GM21390 (cell line): ENCODE results near the gene VPS16.
A peak's percentile ranks its signal among the peaks of the same experiment; 100 is the strongest.

Experiments used
- ATAC-seq: cut with Tn5 transposase; IDR thresholded peaks from one replicate; pipeline ENCODE4 v1.9.1; 2021; ENCODE audit not compliant: unreplicated experiment

VPS16 gene

DNA sequence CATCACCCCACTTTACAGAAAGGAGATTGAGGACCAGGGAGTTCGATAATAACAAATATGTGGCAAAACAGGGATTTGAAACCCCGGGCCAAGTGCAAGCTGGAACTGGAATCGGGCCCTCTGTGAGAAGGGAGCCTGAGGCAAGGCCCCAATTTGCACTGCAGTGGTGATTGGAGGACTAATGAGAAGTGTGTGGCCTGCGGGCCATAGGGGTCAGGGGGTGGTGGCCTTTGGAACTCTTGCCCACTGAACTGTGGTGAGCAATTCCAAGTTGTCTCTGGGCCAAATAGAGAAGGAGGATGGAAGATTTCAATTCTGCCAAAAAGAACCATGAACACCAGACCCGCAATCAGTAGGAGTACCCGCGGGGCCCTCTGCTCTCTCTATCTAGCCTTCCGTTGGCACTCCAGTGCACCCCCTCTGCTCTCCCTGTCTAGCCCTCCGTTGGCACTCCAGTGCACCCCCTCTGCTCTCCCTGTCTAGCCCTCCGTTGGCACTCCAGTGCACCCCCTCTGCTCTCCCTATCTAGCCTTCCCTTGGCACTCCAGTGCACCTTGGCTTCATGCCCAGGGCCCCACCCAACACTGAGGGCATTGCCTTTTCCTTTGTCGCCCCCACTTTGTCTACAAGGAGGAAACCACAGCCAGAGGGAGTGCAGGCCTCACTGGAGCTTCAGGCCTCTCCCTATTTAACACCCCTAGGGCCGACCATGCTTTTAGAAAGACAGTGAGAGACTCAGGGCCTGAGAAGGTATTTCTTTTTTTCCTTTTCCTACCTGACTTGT, 26.7 kb downstream of the VPS16 start:
- ATAC-seq: no peak

DNA sequence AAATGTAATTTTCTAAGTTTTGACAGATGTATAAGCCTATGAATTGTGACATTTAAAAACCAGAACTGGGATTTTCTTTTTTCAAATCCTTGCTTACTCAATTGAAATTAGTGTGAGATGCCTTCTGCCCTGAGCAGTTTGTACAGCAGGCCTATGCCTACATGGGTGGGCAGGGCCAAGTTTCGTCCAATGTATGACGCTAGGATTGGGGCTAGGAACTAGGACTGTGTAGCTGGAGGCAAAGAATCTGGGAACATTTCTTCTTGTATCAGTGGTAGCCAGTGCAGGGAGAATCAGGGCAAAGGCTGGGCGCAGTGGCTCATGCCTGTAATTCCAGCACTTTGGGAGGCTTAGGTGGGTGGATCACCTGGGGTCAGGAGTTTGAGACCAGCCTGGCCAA, 28.8 kb downstream of the VPS16 start:
- ATAC-seq: no peak

DNA sequence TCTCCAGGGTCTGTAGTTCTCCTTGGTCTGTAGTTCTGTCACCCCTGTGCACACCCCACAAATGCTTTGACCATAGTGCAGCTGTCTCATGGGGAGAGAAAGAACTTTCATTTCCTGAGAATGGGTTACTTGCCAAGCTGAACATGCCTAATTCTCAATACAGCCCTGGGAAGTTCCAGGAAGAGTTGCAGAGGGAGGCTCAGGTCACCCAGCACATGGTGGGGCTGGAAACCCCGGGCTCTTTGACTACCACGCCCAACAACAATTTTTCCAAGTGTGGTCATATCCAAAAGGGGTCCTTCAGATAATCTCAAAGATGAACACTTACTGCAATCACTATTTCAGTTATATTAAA, 30.5 kb downstream of the VPS16 start:
- no peak for ATAC-seq

DNA sequence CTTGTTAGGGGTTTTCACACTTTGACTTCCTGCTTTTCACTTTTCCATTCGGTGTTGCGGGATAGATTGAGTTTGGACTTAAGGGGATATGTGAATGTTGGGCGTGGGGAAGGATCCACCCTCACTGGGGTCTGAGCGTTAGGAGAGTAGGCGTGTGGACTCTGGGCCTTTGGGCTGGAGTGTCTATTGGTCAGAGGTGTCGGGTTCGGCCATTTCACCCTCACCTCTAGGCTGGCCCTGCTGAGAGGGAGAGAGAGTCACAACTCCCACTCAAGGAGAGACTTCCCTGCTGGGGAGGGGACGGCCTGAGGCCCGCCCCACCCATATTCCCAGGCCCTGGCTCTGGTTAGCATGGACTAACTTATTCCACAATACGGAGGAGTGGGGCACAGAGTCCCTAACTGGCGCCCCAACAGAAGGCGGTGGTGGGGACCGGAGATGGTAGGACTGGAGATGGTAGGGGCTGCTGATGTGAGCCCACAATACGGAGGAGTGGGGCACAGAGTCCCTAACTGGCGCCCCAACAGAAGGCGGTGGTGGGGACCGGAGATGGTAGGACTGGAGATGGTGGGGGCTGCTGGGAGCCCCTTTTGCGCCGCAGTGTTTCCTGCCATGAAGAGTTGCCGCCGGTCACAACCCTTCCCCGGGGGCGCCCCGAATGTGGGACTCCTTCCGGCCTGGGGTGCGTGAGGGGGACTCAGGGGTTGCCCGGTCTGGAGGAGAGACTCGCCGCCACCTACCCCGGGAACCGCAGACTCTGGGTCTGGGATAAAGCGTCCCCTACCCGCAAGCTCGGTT, 31.3 kb downstream of the VPS16 start:
- ATAC-seq: no peak

DNA sequence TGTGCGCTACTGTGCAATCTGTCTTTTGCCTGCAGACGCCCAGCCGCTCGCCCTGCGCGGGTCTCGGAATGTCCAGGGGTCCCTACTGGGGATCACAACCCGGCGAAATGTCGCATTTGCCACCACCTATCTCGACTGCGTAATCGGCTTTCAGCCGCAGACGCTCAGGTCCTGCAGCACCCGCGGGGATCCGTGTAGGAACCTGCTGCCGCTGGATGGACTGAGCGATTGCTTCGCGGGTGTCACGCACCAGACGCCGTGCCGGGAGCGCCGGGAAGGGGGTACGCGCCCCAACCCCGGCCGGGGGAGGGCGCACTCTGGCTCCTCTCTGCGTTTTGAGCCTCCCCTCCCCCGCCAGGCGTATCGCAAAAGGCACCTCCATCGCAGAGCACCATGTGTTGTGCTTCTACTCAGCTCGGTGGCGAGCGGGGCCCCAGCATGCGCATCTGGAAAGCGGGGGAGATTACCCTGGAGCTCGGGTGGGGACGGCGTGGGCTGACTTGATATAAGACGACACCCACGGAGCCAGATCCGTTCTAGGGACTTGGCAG, 32.0 kb downstream of the VPS16 start:
- peak; percentile 28 for ATAC-seq

DNA sequence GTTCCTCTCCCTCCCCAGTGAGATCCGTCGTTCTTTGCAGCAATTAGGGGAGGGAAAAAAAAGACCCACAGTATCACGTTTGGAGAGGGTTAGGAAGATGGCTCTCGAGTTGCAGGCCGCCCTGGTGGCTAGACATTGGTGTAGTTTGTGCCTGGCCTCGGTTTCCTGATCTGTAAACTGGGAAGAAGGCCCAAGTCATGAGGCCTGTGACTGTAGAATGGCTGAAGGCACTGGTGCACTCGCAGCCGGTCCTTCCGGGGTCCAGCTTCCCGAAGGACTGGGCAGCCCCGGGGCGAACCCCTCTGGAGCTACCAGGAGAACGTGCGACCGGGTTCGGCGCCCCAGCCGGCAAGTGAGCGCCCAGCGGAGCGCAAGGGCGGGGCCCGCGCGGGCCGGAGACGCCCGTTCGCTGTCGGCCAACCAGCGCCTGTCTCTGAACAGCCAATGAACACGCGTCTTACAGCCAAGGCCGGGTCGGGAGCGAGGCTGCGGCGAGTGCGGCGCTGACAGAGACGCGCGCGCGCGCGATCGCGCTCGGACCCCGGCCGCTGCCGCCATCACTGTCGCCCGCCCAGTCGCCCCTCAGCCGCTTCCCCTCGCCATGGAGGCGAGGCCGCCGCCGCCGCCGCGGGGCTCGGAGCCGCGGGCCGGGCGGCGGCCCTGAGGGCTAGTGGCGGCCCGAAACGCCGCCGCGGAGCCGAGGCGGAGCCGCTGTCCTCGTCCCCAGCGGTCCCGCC, 32.6 kb downstream of the VPS16 start, which contains the start of gene PTPRA:
PTPRA (plus strand) TSS at position 472 of the 737 bp plus-strand sequence. CDS start 90,797 bp downstream, outside the sequence.
- peak; percentile 93 for ATAC-seq

DNA sequence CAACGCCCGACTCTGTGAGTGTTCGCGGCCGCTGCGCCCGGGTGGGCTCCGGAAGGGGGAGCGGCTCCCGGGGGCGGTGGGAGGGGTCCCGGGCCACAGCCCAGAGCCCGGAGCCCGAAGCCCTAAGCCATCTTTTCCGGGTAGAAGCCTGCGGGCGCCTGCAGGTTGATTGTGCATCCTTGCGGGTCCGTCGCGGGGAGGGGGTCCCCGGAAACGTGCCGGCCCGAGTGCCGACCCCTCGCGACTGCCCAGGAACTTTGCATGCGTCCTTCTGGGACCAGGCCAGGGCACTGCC, 33.1 kb downstream of the VPS16 start:
- ATAC-seq: peak; percentile 38

DNA sequence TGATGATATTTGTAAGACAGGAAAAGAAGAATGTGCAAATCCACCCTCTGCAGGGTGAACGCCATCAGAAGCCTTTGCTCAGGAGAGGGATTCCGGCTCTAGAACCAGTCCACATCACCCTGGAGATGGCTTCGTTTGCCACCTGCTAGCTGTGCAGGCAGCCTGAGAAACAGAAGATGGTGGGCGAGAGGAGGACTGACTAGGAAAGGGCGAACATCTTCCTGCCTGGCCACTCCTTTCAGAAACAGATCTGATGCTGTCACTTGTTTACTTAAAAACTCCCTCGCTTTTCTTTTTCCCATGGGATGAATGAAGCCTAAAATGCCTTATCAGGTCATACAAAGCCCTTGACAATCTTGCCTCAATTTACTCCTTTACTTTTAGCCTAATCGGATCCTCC, 33.9 kb downstream of the VPS16 start:
- no peak for ATAC-seq

DNA sequence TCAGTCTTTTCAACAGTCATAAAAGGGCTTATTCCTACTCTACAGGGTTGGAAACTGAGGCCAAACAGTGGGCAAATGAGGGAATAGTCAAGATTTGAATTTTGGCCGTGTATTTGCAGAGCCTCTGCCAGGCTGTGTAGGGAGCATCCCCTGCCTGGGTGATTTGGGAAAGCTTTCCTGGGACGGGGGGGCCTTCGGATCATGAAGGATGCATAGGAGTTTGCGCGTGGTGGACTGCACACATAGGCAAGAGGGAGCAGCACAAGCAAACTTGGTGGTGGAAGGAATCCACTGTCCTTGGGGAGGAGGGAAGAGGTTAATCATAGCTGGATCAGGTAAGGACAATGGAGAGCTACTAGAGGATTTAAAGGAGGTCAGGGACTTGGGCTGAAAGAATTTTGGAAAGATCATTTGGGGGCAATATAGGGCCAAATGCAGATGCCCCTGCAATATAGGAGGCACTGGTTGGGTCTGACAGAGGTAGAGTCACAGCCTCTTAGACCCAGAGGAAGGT, 35.2 kb downstream of the VPS16 start:
- ATAC-seq: no peak

DNA sequence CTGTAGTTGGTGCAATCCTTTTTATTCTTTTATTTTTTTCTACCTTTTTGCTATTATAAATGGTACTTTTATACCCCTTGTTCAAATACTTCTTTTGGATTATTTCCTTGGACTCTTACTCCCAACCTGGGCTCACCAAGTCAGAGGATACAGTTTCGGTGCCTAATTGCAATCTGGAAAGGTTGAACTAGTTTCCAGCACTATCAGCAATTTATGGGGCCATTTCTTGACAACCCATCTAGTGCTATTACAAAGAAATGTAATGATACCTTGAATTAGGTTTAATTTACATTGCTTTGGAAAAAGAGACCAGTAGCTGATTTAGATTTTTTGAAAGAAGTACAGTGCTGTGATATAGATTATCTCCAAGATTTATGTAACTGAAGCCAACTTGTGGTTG, 38.0 kb downstream of the VPS16 start:
- no peak for ATAC-seq

DNA sequence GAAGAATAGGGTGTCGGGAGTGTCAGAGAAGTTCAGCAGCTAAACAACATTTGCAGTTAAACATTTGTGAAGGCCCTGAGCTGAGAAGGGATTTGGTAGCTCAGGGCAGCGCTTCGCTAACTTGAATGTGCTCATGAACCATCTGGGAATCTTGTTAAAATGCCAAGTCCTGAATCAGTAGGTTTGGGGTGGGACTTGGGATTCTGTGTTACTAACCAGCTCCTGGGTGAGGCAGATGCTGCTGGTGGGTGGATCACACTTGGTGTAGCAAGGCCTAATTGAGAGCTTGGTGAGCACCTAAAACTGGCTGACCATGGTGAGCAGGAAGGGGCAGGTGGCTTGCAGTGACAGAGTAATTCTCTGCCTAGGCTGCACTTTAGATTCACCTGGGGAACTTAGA, 38.6 kb downstream of the VPS16 start:
- ATAC-seq: no peak

DNA sequence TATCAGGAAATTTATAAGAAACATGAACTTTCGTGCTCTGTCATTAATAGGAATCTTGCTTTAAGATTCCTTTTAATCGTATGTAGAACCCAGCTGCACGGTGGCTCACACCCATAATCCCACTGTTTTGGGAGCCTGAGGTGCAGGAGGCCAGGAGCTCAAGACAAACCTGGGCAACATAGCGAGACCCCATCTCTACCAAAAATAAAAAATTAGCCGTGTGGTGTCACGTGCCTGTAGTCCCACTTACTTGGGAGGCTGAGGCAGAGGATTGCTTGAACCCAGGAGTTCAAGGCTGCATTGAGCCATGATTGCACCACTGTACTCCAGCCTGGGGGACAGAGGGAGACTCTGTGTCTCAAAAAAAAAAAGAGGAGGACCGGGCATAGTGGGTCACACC, 40.1 kb downstream of the VPS16 start:
- no peak for ATAC-seq

DNA sequence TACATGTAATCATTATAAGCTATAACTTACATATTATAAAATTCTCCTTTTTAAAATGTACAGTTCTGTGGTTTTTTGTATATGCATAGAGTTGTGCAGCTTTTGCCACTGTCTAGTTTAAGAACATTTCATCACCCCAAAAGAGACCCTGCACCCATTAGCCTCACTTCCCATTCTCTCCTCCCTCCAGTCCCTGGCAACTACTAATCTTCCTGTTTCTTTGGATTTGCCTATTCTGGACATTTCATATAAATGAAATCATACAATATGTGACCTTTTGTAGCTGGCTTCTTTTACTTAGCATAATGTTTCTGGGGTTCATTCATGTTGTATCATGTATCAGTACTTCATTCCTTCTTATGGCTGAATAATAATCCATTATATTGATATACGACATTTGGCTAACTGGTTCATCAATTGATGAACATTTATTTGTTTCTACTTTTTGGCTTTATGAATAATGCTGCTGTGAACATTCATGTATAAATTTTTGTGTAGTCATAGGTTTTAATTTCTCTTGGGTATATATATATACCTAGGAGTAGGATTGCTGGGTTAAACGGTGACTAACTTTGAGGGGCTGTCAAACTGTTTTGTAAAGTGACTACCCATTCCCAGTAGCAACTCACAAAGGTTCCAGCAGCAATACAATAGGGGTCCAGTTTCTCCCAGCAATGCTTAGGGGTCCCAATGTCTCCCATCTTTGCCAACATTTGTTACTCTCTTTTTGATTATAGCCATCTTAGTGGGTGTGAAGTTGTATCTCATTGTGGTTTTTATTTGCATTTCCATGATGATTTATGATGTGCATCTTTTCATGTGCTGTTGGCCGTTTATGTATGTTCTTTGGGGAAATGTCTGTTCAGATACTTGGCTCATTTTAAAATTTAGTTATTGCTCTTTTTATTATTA, 43.4 kb downstream of the VPS16 start:
- no peak for ATAC-seq

DNA sequence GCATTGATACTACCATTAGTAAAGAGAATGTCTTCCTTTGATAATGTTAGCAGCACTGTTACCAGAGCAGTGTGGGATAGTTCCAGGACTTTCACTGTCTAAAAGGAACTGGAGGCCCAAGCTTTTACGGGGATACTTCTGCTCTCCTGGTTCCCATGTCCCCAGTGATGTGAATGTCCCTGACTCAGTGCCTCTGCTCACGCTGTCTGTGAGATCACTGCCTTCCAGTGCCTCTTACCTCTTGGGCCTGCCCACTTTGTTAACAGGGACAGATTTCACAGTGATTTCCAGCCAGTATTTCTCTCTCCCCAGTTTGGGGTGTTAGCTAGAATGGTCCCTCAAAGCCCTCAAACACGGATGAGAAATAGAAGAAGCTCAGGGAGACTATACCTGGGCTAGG, 47.2 kb downstream of the VPS16 start:
- no peak for ATAC-seq

DNA sequence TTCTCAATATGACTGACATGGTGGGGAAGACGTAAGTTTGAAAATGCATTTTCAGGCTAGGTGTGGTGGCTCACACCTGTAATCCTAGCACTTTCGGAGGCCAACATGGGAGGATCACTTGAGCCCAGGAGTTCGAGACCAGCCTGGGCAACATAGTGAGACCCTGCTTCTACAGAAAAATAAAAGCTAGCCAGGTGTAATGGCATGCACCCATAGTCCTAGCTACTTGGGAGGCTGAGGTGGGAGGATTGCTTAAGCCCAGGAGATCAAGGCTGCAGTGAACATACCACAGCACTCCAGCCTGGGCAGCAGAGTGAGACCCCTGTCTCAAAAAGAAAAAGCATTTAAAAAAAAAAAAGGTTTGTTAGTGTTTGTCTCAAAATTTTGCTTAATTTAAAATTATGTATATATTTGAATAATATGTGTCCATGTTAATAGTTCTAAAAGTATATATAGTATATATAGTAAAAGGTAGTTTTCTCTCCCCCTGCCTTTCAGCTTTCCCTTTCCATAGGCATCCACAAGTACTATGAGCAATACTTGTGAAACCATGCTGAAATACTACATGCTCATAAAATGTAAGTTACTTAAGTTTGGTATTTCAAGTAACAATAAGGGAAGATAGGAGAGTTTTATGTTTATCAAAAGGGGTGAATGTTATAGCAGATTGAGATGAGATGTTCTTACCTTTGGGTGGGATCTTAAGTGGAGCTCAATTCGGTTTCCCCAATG, 47.8 kb downstream of the VPS16 start:
- no peak for ATAC-seq

DNA sequence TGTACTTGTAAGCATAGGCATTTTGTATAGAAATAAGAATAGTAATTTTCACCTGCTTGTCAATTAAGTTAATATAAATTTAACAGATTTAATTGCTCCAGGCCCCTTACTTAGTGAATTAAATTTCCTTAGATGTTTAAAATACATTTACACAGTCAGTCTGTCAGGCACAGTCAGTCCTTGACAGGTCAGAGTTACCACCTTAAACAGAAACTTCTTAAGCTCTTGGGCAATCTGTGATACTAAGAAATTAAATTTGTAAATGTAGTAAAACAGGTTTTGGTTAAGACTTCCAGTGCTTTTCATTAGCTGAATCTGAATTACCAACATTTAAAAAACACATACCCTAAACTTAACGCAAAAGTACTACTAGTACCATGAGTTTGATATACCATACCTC, 48.7 kb downstream of the VPS16 start:
- no peak for ATAC-seq

DNA sequence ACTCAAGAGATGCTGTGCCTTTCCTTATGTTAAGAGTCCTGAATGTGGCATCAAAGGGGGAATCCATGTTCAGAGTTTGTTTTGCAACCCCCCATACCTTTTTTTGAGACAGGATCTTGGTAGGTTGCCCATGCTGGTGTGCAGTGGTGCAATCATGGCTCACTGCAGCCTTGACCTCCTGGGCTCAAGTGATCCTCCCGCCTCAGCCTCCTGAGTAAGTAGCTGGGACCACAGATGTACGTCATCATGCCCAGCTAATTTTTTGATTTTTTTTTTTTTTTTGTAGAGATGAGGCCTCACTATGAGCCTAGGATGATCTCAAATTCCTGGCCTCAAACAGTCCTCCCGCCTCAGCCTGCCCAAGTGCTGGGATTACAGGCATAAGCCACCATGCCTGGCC, 49.3 kb downstream of the VPS16 start:
- no peak for ATAC-seq

DNA sequence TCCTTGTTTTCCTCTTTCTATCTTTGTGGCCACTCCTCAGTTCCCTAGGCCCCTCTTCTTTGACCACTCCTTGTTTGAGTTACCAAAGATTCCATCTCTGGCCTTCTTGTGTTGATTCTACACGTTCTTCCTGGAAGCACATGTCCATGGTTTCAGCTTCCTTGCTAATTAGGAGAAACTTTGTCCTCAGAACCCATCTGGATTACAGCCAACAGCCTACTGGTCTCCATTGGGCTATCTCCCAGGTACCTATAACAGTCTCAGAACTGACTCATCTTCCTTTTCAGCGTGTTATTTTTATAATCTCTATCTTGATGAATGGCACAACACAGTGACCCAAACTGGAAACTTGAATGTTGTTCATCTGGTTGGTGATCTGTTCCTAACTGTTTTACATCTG, 50.2 kb downstream of the VPS16 start:
- no peak for ATAC-seq

DNA sequence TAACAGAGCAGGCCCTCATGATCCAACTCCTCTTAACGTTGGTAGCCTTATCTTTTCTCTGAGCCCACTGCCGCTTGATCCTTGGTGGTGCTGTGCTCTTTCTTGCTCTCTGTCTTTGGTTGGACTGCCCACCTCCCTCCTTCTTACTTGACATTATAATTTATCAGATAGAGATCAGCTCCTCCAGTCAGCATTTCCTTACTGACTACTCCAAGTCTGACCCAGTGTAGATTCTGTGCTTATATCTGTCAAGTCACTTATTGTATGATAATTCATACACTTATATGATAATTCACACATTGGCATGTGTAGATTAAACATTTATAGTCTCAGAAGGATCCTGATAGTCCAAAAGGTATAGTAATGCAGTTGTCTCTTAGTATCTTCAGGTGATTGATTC, 50.8 kb downstream of the VPS16 start:
- no peak for ATAC-seq

DNA sequence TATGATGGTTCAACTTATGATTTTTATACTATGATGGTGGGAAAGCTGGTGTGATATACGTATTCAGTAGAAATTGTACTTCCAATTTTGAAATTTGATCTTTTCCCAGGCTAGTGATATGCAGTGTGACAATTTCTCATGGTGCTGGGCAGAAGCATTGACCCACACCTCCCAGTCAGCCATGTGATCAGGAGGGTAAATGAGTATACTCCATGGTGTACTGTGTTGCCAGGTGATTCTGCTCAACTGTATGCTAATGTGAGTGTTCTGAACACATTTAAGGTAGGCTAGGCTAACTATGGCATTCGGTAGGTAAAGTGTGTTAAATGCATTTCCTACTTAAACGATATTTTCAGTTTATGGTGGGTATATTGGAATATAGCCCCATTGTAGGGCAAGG, 51.8 kb downstream of the VPS16 start:
- no peak for ATAC-seq
